ENCODE data around the gene HNRNPF.
"Not testable (repeated sequence)": the region's sequence is repeated elsewhere in the genome, so short reads cannot be mapped to it uniquely, and the experiment has no call there.

GRCh38 chr10:43456561-43456960 lies 47.6 kb upstream of the HNRNPF start:
- TF ChIP-seq PATZ1 (CRISPR knock-in tag; IDR thresholded peaks at IDR 0.05; ENCODE audit: borderline replicate concordance); TCF4 (CRISPR knock-in tag; IDR thresholded peaks at IDR 0.05; ENCODE audit: borderline replicate concordance); ZFP3 (CRISPR knock-in tag; IDR thresholded peaks at IDR 0.05); OSR1 (CRISPR knock-in tag; IDR thresholded peaks at IDR 0.05); ZFP30 (CRISPR knock-in tag; IDR thresholded peaks at IDR 0.05); SNAI2 (CRISPR knock-in tag; IDR thresholded peaks at IDR 0.05); TSHZ2 (CRISPR knock-in tag; IDR thresholded peaks at IDR 0.05); POU6F1 (CRISPR knock-in tag; IDR thresholded peaks at IDR 0.05; ENCODE audit: borderline replicate concordance, low read depth); ARNTL (CRISPR knock-in tag; IDR thresholded peaks at IDR 0.05; ENCODE audit: borderline replicate concordance, low read depth); RARB (CRISPR knock-in tag; IDR thresholded peaks at IDR 0.05); ZNF565 (CRISPR knock-in tag; conservative IDR thresholded peaks at IDR 0.05; ENCODE audit: low read depth); CSRNP3 (CRISPR knock-in tag; IDR thresholded peaks at IDR 0.05); BACH2 (CRISPR knock-in tag; IDR thresholded peaks at IDR 0.05; ENCODE audit: borderline replicate concordance): not testable (repeated sequence)
